AG09309 (cell line): ENCODE data around the gene DNAJB6.

Experiments used
- DNase-seq: peaks from one replicate; pipeline ENCODE4 v3.0.0-alpha.2; 2010; ENCODE audit warnings: low read depth
- H3K4me3 ChIP-seq: 2 replicates; pipeline ENCODE4 v1.5.1; 2011; ENCODE audit warnings: mild to moderate bottlenecking, low read depth, low read length, moderate library complexity; ENCODE audit not compliant: control insufficient read depth
- TF ChIP-seq, protein P1 (sequence below): IDR thresholded peaks from 2 replicates; pipeline ENCODE4 v1.5.1; 2011; ENCODE audit warnings: mild to moderate bottlenecking, low read depth, low read length, inconsistent platforms; ENCODE audit not compliant: insufficient read depth, control insufficient read depth; ENCODE audit errors: missing control alignments

The DNAJB6 gene

DNA sequence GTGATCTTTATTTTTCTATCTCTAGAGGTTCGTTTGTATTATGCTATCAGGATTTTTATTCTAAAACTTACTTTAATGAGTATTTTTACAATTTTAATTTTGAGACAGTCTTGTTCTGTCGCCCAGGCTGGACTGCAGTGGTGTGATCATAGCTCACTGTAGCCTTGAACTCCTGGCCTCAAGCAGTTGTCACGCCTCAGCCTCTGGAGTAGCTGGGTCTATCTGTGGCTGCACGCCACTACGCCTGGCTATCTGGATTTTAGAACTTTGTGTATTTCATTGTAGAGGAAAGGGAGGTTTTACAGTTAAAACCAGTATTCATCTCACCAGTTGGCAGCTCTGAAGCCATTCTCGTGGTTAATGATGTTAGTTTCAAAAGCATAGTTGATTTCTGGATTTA, 25.9 kb downstream of the DNAJB6 start:
- TF ChIP-seq, protein P1, sequence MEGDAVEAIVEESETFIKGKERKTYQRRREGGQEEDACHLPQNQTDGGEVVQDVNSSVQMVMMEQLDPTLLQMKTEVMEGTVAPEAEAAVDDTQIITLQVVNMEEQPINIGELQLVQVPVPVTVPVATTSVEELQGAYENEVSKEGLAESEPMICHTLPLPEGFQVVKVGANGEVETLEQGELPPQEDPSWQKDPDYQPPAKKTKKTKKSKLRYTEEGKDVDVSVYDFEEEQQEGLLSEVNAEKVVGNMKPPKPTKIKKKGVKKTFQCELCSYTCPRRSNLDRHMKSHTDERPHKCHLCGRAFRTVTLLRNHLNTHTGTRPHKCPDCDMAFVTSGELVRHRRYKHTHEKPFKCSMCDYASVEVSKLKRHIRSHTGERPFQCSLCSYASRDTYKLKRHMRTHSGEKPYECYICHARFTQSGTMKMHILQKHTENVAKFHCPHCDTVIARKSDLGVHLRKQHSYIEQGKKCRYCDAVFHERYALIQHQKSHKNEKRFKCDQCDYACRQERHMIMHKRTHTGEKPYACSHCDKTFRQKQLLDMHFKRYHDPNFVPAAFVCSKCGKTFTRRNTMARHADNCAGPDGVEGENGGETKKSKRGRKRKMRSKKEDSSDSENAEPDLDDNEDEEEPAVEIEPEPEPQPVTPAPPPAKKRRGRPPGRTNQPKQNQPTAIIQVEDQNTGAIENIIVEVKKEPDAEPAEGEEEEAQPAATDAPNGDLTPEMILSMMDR, result no peak
- no peak overlapping the region for H3K4me3 ChIP-seq
- no peak for DNase-seq

DNA sequence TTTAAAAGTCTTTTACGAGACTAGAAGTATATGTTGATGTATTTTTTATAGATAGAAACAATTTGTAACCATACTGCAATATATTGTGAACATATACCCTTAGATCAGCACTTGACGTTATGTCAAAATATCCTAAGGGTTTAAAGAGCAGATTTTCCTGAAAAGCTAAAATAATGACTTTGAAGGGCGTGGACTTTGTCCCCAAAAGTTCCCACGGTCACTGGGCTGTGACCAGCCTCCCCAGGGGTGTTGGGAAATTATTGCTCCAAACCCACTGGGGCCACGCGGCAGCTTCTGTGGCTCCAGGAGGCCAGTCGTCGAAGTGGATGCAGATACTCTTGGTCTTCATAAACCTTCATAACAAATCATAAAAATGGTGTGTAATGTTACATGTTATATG, 29.9 kb downstream of the DNAJB6 start:
- no peak for DNase-seq
- H3K4me3 ChIP-seq, result no peak overlapping the region
- TF ChIP-seq, protein P1, result no peak

DNA sequence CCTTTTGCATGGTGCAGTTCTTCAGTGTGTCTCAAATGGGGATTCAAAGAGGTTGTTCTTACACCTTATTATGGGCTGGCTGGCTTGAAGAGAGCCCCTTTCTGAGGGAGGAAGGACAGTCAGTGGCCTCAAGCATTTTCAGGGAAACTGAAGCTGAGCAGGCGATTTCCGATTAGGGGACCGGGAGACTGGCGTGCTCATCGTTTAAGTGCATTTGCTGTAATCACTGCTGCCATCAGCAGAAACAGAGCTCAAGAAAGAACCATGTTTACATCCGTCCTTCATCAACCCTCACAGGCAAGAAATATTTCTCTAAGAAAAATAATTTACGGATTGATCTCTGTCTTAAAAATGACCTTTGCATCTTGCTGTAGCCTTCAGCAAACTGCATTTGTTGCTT, 32.2 kb downstream of the DNAJB6 start:
- no peak for DNase-seq
- H3K4me3 ChIP-seq, result no peak overlapping the region
- TF ChIP-seq, protein P1, result no peak

DNA sequence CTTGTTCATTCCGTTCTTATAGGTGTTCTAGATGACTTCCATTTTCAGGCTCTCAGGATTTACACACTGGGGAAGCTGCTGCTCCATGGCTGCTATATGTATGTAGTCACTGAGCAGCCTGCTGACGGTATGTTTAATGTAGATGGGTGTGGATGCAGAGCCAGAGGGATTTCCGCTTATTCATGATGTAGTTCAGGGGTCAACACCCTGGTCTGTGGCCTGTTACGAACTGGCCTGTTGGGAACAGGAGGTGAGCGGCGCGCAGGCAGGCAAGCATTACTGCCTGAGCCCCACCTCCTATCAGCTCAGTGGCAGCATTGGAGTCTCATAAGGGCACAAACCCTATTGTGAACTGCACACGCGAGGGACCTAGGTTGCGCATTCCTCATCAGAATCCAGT, 33.9 kb downstream of the DNAJB6 start:
- TF ChIP-seq, protein P1, result no peak
- H3K4me3 ChIP-seq, result no peak overlapping the region
- DNase-seq, result no peak

DNA sequence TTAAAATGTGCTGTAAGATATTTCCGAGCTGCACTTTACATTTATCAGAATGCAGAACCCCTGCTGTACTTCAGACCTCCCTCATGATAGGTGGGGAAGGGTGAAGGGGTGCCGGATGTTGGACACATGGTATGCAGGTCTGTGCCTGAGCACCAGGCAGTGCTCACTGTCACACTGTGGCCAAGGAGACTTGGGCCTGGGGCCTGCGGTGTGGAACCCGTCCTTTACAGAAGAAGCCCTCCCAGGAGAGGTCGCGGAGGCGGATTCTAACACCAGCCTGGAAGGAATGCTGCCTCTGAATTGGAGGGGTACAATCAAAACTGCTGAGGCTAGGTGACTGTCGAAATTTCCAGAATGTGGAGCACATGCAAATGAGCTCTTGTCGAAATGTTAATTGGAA, 34.5 kb downstream of the DNAJB6 start:
- no peak for DNase-seq
- TF ChIP-seq, protein P1, result no peak
- no peak overlapping the region for H3K4me3 ChIP-seq

DNA sequence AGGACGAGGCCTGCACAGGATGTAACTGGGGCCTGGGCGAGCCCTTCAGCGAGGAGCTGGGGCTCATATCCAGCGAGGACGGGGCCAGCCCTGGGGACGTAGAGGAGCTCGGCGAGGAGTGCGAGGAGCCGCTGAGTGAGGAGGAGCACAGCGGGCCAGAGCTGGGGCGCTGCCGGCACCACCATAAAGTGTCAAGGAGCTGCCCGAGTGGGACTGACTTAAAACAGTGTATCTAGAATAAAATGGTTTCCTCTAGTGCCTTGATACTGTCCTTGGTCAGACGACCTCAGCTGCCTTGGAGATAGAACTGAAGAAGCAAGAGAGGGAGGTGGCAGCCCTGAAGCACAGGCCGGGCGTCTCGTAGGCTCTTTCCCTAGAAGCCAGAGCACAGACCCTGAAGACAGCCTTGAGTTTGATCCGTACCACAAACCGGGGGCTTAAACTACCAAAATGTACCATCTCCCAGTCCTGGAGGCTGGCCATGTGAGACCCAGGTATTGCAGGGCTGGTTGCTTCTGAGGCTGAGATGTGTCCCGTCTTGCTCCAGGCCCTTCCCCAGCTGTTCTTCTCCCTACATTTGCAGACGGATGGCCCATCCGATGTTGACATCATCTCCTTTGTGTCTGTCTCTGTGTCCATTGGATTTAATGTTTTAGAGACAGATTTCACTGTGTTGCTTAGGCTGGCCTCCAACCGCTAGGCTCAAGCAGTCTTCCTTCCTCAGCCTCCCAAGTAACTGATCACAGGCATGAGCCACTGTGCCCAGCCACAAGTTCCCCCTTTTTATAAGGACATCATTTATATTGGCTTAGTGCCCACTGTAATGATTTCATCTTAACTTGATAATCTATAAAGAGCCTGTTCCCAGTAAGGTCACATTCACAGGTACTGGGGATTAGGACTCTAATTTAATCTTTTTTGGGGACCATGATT, 35.8 kb downstream of the DNAJB6 start:
- DNase-seq, result no peak
- no peak overlapping the region for H3K4me3 ChIP-seq
- TF ChIP-seq, protein P1, result no peak
